Ecto neural progenitor cell (in vitro differentiated cells): Measurements from ENCODE around the gene HUWE1.
"Not testable (repeated sequence)": the region's sequence is repeated elsewhere in the genome, so short reads cannot be mapped to it uniquely, and the experiment has no call there.

ENCODE experiments used
- DNase-seq: peaks from one replicate; pipeline ENCODE4 v3.0.0-alpha.2; 2018; ENCODE audit warnings: low spot score

Gene HUWE1, protein sequence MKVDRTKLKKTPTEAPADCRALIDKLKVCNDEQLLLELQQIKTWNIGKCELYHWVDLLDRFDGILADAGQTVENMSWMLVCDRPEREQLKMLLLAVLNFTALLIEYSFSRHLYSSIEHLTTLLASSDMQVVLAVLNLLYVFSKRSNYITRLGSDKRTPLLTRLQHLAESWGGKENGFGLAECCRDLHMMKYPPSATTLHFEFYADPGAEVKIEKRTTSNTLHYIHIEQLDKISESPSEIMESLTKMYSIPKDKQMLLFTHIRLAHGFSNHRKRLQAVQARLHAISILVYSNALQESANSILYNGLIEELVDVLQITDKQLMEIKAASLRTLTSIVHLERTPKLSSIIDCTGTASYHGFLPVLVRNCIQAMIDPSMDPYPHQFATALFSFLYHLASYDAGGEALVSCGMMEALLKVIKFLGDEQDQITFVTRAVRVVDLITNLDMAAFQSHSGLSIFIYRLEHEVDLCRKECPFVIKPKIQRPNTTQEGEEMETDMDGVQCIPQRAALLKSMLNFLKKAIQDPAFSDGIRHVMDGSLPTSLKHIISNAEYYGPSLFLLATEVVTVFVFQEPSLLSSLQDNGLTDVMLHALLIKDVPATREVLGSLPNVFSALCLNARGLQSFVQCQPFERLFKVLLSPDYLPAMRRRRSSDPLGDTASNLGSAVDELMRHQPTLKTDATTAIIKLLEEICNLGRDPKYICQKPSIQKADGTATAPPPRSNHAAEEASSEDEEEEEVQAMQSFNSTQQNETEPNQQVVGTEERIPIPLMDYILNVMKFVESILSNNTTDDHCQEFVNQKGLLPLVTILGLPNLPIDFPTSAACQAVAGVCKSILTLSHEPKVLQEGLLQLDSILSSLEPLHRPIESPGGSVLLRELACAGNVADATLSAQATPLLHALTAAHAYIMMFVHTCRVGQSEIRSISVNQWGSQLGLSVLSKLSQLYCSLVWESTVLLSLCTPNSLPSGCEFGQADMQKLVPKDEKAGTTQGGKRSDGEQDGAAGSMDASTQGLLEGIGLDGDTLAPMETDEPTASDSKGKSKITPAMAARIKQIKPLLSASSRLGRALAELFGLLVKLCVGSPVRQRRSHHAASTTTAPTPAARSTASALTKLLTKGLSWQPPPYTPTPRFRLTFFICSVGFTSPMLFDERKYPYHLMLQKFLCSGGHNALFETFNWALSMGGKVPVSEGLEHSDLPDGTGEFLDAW (N-terminal part only)

GRCh38 chrX:53686151-53686885 is at the start of gene HUWE1:
HUWE1 (minus strand) TSS chrX:53686719; CDS start chrX:53654107, 32,612 bp downstream.
- peak; percentile 88 for DNase-seq

DNA sequence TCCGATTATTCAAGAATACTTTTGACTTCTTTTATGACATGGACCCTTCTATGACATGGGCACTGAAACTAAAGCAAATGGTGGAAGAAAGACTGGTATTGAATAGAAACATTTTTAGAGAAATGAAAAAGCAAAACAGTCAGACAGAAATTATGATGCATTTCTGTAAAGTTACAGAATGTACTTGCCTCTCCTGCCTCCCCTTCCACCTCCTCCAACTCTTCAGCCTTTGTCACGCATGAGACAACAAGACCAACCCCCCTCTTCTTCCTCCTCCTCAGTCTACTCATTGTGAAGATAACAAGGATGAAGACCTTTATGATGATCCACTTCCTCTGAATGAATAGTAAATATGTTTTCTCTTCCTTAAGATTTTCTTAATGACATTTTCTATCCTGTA is 46.3 kb upstream of the HUWE1 start:
- DNase-seq: no peak

GRCh38 chrX:53729751-53730150 is 43.2 kb upstream of the HUWE1 start:
- no peak for DNase-seq

DNA sequence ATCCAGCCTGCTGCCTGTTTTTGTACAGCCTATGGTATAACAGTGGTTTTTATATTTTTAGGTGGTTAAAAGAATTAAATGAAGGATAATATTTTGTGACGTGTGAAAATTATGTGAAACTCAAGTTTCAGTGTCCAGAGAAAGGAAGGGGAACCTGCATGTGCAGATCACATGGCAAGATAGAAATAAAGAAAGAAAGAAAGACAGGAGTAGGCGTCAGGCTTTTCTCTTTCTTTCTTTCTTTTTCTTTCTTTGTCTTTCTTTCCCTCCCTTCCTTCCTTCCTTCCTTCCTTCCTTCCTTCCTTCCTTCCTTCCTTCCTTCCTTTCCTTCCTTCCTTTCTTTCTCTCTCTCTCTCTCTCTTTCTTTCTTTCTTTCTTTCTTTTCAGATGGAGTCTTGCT is 42.0 kb upstream of the HUWE1 start:
- DNase-seq: no peak

GRCh38 chrX:53724872-53725271 is 38.4 kb upstream of the HUWE1 start:
- DNase-seq: no peak

DNA sequence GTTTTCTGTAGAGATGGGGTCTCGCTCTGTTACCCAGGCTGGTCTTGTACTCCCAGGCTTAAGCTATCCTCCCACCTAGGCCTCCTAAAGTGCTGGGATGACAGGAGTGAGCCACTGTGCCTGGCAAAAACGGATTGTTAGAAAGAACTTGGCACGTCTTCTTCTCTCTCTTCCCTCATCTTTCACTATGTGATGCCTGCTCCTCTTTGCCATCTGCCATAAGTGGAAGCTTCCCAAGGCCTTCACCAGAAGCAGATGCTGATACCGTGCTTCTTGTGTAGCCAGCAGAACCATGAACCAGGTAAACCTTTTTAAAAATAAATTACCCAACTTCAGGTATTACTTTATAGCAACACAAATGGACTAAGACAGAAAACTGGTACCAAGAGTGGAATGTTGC is 36.9 kb upstream of the HUWE1 start:
- no peak for DNase-seq

DNA sequence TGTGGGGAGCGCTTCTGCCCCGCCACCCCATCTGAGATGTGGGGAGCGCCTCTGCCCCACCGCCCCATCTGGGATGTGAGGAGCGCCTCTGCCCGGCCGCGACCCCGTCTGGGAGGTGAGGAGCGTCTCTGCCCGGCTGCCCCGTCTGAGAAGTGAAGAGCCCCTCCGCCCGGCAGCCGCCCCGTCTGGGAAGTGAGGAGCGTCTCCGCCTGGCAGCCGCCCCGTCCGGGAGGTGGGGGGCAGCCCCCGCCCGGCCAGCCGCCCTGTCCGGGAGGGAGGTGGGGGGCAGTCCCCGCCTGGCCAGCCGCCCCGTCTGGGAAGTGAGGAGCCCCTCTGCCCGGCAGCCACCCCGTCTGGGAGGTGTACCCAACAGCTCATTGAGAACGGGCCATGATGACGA is 35.1 kb upstream of the HUWE1 start:
- DNase-seq: not testable (repeated sequence)

DNA sequence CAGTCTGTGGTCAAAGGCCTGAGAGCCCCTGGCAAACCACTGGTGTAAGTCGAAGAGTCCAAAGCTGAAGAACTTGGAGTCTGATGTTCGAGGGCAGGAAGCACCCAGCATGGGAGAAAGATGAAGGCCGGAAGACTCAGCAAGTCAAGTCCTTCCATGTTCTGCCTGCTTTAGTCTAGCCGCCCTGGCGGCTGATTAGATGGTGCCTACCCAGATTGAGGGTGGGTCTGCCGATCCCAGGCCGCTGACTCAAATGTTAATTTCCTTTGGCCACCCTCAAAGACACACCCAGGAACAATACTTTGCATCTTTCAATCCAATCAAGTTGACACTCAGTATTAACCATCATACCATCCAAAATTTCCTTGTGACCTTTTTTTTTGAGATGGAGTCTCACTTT is 33.1 kb upstream of the HUWE1 start:
- not testable (repeated sequence) for DNase-seq

DNA sequence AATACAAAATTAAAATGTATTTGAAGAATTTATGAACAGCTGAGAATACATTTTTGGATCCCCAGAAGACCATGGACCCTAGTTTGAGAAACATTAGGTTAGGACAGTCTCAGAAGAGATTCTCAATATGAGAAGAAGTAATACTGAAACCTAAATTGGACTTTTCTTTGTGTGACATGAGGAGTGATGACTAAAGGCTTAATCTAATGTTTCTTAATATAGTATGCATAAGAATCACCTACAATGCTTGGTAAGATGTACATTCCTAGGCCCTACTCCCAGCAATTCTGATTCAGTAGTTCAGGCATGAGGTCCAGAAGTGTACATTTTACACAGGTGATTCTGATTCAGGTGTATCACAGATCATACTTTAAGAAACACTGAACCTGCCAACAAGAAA is 31.6 kb upstream of the HUWE1 start:
- no peak for DNase-seq

GRCh38 chrX:53717205-53717604 is 30.7 kb upstream of the HUWE1 start:
- no peak for DNase-seq

DNA sequence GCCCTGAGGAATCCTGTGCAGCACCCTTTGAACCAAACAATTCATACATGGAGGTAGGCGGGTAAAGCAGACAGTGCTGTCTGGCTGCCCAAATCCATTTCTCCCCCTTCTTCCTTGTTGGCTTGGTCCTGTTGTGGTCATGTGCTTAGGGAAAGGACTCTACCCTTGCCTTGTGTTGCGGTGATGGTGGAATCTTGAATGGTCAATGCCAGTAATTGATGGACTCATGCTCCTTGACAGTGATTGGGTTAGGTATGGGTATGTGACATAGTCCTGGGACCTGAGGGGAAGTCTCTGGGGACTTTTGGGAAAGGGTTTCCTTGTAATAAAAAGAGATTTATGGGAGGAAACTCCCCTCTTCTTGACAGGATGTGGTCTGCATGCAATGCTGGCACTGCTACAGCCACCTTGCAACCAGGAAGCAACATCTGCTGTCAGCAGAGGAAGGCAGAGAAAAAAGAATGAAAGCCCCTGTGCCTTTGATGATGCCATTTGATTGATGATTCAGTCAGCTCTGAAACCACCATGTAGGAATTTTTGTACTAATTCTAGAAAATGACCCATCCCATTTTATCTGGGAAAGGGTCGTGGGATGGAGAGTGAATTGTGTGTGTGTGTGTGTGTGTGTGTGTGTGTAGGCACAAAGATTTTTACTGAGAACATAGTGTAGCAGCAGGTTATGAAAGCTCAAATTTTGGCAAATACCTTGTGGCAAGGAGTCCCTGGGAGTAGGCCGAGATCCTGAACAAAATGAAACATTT is 30.0 kb upstream of the HUWE1 start:
- no peak for DNase-seq

- DNase-seq: no peak
Observed at GRCh38 chrX:53715346-53715924, 28.9 kb upstream of the HUWE1 start.

DNA sequence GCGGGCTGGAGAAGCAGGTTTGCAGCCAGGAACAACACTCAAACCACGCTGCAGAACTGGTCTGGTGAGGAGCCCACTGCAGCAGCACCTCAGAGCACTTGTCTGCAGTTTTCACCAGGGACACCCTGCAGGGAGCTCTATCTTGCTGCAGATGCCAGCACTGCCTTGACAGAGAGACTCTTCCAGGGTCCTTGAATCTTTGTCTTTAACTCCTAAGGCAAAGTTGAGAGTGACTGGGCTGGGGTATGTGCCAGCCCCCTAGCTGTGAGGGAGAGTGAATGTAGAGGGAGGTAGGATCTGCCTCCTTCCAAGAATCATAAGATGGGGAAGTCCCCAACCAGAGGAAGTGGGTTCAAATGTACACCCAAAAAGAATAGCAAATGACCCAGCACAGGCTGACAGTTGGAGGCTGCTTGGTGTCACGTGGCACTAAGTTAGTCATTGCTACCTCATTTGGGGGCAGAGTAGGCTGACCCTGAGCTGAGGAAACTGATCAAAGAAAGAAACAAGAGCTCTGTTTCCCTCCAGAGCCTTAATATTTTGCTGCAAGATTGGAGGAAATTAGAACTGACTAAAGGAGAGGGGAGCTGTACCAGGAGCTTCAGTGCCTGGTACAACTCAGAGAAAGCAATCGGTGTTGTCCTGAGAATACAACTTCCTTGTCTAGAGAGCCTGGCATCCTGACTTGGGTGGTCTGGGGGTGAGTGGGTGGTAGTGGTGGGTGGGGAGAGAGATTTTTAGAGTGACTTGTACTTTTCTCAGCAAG is 28.2 kb upstream of the HUWE1 start:
- DNase-seq: no peak

DNA sequence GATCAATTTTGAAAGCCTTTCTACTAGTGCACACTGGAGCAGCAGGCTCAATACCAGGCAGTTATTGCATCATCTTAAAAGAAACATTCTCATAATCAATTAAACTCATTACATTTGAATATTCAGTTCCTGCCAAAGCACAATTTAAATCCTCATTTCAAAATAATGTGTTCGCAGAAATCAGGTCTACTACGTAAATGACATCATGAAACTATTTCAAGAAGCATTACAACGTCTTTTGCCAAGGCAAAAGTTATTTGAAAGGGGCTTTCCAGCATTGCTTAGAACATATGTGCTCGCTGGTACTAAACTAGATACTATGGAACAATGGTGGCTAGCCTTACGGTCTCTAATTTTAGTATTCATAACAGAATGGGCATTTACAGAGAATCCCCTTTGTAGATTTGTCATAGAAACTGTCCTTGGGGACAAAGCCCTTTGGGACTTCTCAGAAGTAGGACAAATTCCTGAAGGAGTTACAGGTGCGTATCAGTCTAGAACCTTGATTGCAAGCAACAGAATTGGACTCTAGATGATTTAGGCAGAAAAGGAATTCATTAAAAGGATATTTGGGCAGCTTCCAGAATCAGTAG is 27.6 kb upstream of the HUWE1 start:
- no peak for DNase-seq

GRCh38 chrX:53711436-53711835 is 24.9 kb upstream of the HUWE1 start:
- DNase-seq: no peak

DNA sequence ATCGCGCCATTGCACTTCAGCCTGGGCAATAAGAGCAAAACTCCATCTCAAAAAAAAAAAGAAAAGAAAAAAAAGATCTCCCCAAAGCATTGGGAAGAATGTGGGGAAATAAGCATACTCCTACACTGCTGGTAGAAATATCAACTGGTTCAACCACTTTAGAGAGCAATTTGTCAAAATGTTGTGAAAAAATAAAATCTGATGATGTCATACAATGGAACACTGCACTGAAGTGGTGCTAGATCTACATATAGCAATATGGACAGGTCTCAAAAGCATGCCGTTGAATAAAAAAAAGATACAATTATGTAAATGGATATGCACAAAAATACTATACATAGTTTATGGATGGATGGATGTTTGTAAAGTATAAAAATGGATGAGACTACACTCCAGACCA is 18.3 kb upstream of the HUWE1 start:
- DNase-seq: no peak

DNA sequence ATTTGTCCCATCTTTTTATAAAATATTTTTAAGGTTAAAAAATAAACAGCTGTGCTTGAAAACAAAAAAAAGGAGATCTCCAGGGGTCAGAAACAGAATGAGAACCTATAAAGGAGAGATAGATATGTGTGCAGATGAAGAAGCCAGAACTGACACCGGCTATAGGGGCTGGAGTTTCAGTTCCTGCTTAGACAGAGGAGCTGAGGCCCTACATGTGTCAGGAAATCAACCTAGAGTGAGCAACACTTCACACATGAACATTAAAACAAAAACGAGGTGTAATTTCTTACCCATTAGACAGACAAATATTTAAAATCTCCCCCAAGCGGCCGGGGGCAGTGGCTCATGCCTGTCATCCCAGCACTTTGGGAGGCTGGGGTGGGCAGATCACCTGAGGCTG is 17.8 kb upstream of the HUWE1 start:
- DNase-seq: no peak

GRCh38 chrX:53695946-53696549 is 9.5 kb upstream of the HUWE1 start:
- no peak for DNase-seq

GRCh38 chrX:53694642-53695041 is 8.1 kb upstream of the HUWE1 start:
- no peak for DNase-seq
